HTERT RPE-1 (cell line): ENCODE measurements around the gene RIBC2.
"Not testable (repeated sequence)": the region's sequence is repeated elsewhere in the genome, so short reads cannot be mapped to it uniquely, and the experiment has no call there.

Experiments
- in situ Hi-C: fragments of 300-500 bp; cut with MboI; formaldehyde crosslinking; loops from 4 replicates; pipeline ENCODE4 v1.14.3; 2020; ENCODE audit warnings: low sequenced_read_pairs

The RIBC2 gene

DNA sequence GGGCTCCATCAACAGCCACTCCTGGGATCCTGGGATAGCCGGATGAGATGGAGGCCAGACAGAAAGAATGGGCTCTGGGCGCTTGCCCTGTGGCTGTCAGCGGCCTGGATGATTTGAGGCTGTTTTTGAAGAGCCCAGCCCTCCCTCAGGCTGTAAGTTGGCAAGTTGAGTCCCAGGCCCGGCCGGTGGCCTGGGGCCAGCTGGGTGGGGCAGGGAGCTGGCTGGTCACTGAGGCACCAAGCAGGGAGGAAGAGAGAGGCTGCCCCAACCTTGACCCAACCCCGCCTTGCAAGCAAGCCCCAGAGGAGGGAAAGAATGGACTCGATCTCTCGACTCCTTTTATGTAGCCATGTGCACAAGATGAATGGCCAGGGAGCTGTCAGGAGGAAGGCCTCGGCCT is 34.9 kb downstream of the RIBC2 start:
- in situ Hi-C loops: no loop called here

DNA sequence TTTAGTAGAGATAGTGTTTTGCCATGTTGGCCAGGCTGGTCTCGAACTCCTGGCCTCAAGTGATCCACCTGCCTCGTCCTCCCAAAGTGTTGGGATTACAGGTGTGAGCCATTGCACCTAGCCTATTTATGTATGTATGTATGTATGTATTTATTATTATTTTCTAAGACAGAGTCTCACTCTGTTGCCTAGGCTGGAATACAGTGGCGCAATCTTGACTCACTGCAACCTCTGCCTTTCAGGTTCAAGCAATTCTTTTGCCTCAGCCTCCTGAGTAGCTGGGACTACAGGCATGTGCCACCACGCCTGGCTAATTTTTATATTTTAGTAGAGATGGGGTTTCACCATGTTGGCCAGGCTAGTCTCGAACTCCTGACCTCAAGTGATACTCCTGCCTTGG is 35.9 kb downstream of the RIBC2 start:
- in situ Hi-C loops: not testable (repeated sequence)

GRCh38 chr22:45450101-45450785 is 36.8 kb downstream of the RIBC2 start:
- in situ Hi-C loops: no loop called here

GRCh38 chr22:45450921-45451651 is 37.6 kb downstream of the RIBC2 start:
- in situ Hi-C loops: no loop called here

DNA sequence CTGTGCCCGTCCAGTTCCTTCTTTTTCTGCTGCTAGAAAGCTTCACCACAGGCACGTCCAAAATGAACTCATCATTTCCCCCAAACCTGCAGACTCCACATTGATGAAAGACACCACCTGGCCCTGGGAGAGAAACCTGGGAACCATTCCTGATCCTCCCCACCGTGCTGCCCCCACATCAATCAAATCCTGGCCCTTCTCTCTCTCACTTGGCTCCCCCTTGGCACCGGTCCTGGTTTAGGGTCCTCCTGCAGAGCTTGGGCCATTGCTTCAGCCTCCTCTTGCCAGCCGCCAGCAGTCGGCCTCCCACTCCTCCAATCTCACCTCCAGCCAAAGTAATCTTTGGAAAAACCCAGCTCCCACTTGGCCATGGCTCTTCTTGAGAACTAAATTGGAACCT is 38.5 kb downstream of the RIBC2 start:
- in situ Hi-C loops: no loop called here

DNA sequence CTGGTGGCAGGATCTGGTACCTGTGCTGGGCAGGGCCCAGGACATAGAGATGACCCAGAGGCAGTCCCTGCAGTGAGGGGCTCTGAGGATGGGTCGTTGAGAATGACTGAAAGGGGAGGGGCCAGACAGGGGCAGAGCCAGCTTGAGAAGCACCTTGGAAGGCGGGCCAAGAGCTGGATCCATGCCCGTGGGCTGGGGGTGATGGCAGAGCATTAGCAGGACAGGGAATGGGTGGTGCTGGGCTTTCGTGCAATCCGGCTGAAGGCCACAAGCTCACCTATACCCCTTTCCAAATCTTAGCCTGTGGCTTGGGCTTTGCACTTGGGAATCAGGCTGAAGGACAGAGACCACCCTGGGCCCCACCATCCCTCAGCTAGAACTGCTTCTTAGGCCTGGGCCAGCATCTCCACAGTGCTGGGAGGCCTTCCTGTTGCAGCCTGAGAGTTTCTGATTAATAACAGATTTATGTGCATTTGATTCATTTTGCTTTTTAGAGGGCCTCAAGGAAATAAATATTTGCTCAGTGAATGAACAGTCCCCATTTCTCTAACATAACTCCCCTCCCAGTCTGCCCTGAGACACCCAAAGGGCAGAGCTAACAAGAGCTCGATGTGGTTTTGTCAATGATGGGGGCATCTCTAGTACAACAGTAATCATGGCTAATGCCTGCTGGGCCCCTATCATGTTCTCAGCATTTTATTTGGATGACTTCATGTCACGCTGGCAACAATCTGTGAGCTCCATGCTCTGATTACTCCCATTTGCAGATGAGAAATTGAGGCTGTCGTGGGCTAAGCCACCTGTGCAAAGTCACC is 39.3 kb downstream of the RIBC2 start:
- in situ Hi-C loops: no loop called here

GRCh38 chr22:45453764-45454163 is 40.3 kb downstream of the RIBC2 start:
- in situ Hi-C loops: no loop called here

DNA sequence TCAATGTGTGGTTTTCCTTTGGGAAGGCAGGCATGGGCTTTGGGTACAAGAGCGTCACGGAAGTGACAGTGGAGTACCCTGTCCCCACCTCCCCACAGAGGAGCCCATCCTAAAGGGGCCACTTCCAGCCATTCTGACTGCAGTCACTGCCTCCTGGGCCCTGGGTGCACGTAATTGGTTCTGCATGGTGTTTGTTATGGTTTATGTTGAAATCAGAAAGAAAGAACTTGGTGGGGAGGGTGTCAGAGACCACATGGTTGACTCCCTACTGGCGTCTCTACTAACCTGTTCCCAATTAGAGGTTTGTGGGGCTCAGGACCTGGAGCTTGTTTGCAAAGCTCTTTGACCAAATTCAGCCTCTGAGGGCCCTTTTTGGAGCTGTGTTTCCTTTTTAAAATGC is 40.8 kb downstream of the RIBC2 start:
- in situ Hi-C loops: no loop called here

DNA sequence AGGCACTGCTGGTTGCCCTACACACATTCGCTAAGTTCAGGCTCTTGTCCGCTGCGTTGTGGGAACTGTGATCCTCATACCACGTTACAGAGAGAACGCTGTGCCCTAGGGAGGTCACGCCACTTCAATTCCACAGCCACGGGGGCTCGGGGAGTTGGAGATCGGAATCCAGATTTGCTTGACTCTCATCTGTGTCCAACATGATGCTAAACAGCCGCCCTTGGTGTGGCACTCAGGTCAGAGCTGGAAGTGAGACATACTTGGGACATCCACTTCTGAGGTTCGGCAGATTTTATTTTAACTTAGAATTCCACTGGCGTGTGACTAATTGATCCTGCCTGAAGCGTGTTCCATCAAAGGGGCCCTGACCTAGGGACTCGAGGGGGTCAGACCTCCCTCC is 41.7 kb downstream of the RIBC2 start:
- in situ Hi-C loops: no loop called here

DNA sequence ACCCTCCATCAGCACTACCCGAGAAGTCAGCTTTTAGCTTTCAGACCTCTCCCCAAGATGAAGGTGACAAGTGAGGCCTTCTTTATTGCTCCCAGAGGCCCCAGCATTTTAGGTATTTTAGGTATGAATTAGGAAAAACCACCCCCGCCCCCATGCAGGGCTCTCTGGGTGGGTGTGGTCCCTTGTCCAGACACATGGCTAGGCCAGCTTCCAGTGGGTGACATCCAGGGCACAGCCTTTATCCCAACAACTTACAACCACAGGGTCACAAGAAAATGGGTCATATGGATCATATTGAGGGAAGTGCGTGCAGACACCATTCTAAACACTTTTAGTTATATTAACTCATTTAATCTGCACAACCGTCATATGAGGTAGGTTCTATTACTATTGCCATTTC is 42.1 kb downstream of the RIBC2 start:
- in situ Hi-C loops: no loop called here

DNA sequence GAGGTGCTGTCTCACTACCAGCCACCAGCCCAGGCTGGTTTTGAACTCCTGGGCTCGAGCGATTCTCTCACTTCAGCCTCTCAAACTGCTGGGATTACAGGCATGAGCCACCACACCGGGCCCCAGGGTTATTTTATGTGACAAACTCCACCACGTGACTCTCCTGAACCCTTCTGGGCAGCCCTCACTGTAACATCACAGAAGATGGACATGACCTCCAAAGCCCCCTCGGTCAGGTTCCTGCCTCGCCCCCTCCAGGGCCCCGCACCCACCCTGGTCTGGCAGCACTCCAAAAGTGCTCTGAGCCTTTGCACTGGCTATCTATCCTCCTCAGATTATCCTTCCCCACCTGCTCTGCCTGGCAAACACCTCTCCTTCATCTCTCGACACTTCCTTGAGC is 43.3 kb downstream of the RIBC2 start:
- in situ Hi-C loops: no loop called here

DNA sequence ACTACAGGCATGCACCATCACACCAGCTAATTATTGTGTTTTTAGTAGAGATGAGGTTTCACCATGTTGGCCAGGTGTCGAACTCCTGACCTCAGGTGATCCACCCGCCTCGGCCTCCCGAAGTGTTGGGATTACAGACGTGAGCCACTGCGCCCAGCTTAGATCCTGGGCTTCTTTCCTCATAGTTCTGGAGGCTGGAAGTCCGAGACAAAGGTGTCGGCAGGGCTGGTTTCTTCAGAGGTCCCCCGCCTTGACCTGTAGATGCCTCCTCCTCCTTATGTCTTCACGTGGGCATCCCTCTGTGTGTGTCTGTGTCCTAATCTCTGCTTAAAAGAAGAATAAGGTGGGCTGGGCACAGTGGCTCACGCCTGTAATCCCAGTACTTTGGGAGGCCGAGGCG is 45.0 kb downstream of the RIBC2 start:
- in situ Hi-C loops: no loop called here

DNA sequence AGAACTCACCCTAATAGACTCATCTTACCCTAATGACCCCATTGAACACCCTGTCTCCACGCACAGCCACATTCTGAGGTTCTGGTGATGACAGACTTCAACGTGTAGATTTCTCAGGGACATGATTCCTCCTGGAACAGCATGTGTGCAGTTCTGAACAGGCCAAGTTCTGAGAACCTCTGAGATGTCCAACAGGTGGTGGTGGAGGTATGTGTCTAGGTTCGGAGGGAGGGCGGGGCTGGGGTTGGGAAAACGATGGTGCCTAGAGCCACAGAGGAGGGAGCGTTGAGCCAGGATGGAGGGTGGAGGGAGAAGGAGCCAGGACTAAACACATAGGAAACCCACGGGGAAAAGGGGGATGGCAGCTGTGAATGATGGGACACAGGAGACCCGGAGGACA is 45.7 kb downstream of the RIBC2 start:
- in situ Hi-C loops: no loop called here

DNA sequence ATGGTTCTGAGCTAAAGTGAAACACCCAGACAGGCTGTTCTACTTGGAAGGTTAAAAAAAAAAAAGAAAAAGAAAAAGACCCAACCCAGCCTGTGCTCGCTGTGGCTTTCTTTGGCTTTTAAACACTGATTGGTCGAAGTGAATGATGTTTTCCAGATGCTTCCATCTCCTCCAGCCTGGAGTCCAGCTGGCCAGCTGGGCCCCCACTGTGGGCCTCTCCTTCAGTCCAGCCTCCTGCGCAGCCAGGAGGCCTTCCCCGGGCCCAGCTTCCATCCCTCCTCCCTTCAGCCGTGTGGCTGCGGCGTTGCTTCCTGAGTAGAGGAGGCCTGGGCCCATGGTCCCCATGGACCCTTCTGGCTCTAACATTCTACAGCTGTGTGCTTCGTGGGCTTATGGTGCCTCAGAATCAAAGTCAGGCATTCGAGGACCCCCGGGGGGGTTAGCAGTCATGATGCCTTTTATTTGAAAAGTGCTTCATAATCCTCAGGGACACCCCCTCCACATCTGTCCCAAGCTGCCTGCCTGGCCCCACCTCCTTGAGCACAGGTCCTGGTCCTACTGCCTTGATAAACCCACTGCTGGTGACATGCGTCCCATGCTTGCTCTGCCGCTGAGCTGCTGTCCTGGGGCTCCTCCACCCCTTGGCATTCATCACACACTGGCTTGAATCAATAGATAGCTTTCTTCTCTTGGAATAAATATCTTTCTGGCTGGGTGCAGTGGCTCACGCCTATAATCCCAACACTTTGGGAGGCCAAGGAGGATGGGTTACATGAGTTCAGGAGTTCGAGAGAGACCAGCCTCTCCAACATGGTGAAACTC is 47.0 kb downstream of the RIBC2 start:
- in situ Hi-C loops: no loop called here

- in situ Hi-C loops: no loop called here
Observed at GRCh38 chr22:45462034-45462655, 48.7 kb downstream of the RIBC2 start.

- in situ Hi-C loops: not testable (repeated sequence)
Observed at GRCh38 chr22:45463691-45464090, 50.2 kb downstream of the RIBC2 start.

DNA sequence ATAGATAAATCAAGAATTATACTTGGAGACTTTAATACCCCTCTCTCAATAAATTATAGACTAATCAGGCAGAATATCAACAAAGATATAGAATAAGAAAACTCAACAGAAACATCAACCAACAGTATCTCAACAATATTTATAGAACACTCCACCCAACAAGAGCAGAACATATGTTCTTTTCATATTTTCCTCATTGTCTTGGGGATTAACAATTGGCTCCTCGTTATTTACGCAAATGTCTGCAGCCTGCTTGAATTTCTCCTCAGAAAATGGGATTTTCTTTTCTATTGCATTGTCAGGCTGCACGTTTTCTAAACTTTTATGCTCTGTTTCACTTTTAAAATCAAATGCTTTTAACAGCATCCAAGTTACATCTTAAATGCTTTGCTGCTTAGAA is 52.1 kb downstream of the RIBC2 start:
- in situ Hi-C loops: no loop called here

DNA sequence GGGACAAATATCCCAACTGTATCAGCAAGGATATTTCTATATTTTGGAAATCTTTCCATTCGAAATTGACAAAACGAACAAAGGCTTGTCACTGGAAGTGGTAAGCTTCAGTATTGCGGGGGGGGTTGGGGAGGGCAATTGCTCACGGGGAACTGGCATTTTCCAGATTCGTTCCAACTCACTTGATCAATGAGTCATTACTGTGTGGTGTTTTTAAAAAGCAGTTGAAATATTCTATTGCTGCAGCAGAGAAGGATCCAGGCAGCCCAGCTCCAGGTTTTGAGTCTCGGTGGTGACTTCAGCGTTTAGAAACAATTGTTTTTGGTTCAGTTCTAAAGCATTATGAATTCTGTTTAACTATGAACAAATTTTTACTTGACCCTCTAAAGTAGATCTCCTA is 55.4 kb downstream of the RIBC2 start:
- in situ Hi-C loops: no loop called here

GRCh38 chr22:45469281-45470073 is 56.0 kb downstream of the RIBC2 start:
- in situ Hi-C loops: no loop called here

DNA sequence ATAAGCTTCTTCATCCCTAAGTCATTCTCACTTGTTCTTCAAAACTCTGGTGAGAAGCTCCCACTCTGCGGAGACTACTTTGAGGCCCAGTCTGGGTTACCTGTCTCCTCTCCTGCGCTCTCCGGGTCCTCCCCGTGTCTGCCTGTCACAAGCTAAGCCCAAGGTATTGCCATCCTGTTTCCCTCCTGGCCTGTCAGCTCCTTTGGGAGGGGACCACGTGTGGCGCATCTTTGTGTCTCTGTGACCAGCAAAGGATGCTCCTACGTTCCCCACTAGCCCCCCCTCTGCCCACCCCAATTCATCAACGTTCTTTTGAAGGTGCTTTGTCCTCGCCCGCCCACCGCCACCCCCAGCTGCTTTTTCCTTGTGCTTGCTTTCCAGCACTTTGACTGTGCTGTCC is 57.4 kb downstream of the RIBC2 start:
- in situ Hi-C loops: no loop called here
